GM12878 (cell line): ENCODE measurements around the gene FILIP1L. TPM values are rescaled to one million over a fixed set of nuclear protein-coding genes. Genes with fewer than 3 reads are reported as not detected.

Experiments
- ATAC-seq: fragments of 200-7000 bp; cut with Tn5 transposase; 3 replicates; pipeline ENCODE4 v1.9.1; 2020; ENCODE audit warnings: mild to moderate bottlenecking, moderate library complexity
- BruUV-seq: library from RNA; stranded (reverse); fragments of 400-500 nt; replicated peaks from 2 replicates; lab custom pipeline; 2021; lab: Mats Ljungman, UMichigan
- CTCF ChIA-PET: fragments of 300-600 bp; sonication (Branson Sonifier 250); formaldehyde crosslinking; extraction: SDS; loops from one replicate; lab custom pipeline; 2021; ENCODE audit warnings: inconsistent platforms; lab: Yijun Ruan, JAX
- POLR2A ChIA-PET: fragments of 350-600 bp; formaldehyde crosslinking; extraction: SDS; loops from one replicate; lab custom pipeline; 2021; ENCODE audit warnings: inconsistent platforms; lab: Charles Lee
- RAD21 ChIA-PET: fragments of 300-600 bp; sonication (Branson Sonifier 250); formaldehyde crosslinking; loops from one replicate; lab custom pipeline; 2023; ENCODE audit warnings: antibody characterized with exemption; ENCODE audit not compliant: unreplicated experiment; lab: Charles Lee
- SMC1A ChIA-PET: fragments of 300-600 bp; sonication (Branson Sonifier 250); formaldehyde crosslinking; loops from one replicate; lab custom pipeline; 2023; ENCODE audit not compliant: unreplicated experiment, uncharacterized antibody; lab: Charles Lee
- DNase-seq: peaks from one replicate; pipeline ENCODE4 v3.0.0-alpha.2; 2011; ENCODE audit warnings: low read depth, low spot score
- FAIRE-seq: peaks from 3 replicates; lab custom pipeline; 2011; peaks lifted over from hg19 to GRCh38; lab: Jason Lieb, UNC
- H2AFZ ChIP-seq: 2 replicates; pipeline ENCODE4 v1.6.0; 2011; ENCODE audit warnings: low read depth, low read length, control low read depth; ENCODE audit not compliant: control insufficient read depth
- H3K27ac ChIP-seq: 2 replicates; pipeline ENCODE4 v1.5.1; 2011; ENCODE audit warnings: control low read depth; ENCODE audit not compliant: control insufficient read depth, insufficient read depth
- H3K27me3 ChIP-seq, 2 experiments: replicated peaks in 1 of 2; 2 replicates each; pipeline versions ENCODE4 v1.6.0 to v1.6.1; 2011; ENCODE audit warnings: low read length in 1 of 2; ENCODE audit not compliant: control insufficient read depth in 2 of 2, insufficient read depth in 2 of 2
- H3K36me3 ChIP-seq, 2 experiments: 2 replicates each; pipeline ENCODE4 v1.5.1; 2011; ENCODE audit warnings: low read length in 1 of 2; ENCODE audit not compliant: control insufficient read depth in 2 of 2, insufficient read depth in 2 of 2
- H3K4me1 ChIP-seq: 2 replicates; pipeline ENCODE4 v1.6.1; 2011; ENCODE audit warnings: mild to moderate bottlenecking, low read length, moderate library complexity, mixed read lengths; ENCODE audit not compliant: control insufficient read depth, insufficient read depth
- H3K4me2 ChIP-seq: 2 replicates; pipeline ENCODE4 v1.6.0; 2011; ENCODE audit warnings: control low read depth; ENCODE audit not compliant: control insufficient read depth, insufficient read depth
- H3K4me3 ChIP-seq: fragments of 200-600 bp; sonication (generic); 2 replicates; pipeline ENCODE4 v1.5.1; 2016
- H3K79me2 ChIP-seq: 2 replicates; pipeline ENCODE4 v1.6.0; 2011; ENCODE audit warnings: low read length; ENCODE audit not compliant: control insufficient read depth, insufficient read depth
- H3K9ac ChIP-seq: 2 replicates; pipeline ENCODE4 v1.8.0; 2011; ENCODE audit warnings: low read length, control low read depth, mixed read lengths; ENCODE audit not compliant: control insufficient read depth, insufficient read depth
- H3K9me3 ChIP-seq: replicated peaks from 3 replicates; pipeline ENCODE4 v1.5.1; 2011; ENCODE audit warnings: mild to moderate bottlenecking, low read length; ENCODE audit not compliant: control insufficient read depth, insufficient read depth
- H4K20me1 ChIP-seq: 2 replicates; pipeline ENCODE4 v1.6.0; 2011; ENCODE audit not compliant: control insufficient read depth, insufficient read depth
- ASH2L ChIP-seq: fragments of 300-600, 200-600 bp; sonication (generic); IDR thresholded peaks from 2 replicates; pipeline ENCODE4 v1.6.1; 2017; ENCODE audit warnings: low read depth, mild to moderate bottlenecking, borderline replicate concordance
- ATF2 ChIP-seq: IDR thresholded peaks from 2 replicates; pipeline ENCODE4 v1.6.1; 2012; ENCODE audit warnings: low read length, inconsistent platforms
- BHLHE40 ChIP-seq, 2 experiments: fragments of 450-650 bp in 1 of 2; IDR thresholded peaks; 2 replicates each; pipeline ENCODE4 v1.6.1; 2011 to 2017; ENCODE audit warnings: low read depth in 2 of 2, borderline replicate concordance in 1 of 2, improper control_type of control experiment in 1 of 2, low read length in 1 of 2, mild to moderate bottlenecking in 1 of 2
- BRCA1 ChIP-seq: IDR thresholded peaks from 2 replicates; pipeline ENCODE4 v1.6.1; 2011; ENCODE audit warnings: low read depth, low read length, improper control_type of control experiment
- GATAD2B ChIP-seq: fragments of 450-650 bp; conservative IDR thresholded peaks from 2 replicates; pipeline ENCODE4 v1.6.1; 2017; ENCODE audit warnings: low read depth, mild to moderate bottlenecking, moderate library complexity
- IKZF2 ChIP-seq, 2 experiments: fragments of 450-650 bp; IDR thresholded peaks; 2 replicates each; pipeline ENCODE4 v1.6.1; 2017; ENCODE audit warnings: mild to moderate bottlenecking in 2 of 2, moderate library complexity in 2 of 2
- MEF2A ChIP-seq: IDR thresholded peaks from 2 replicates; pipeline ENCODE4 v1.6.1; 2011; ENCODE audit warnings: low read depth, mild to moderate bottlenecking, low read length, moderate library complexity; ENCODE audit not compliant: insufficient read depth
- PAX5 ChIP-seq: IDR thresholded peaks from 2 replicates; pipeline ENCODE4 v1.6.1; 2011; ENCODE audit warnings: low read depth, low read length, borderline replicate concordance
- PML ChIP-seq: IDR thresholded peaks from 2 replicates; pipeline ENCODE4 v1.6.1; 2012; ENCODE audit warnings: low read length, inconsistent platforms
- POLR2AphosphoS2 ChIP-seq: IDR thresholded peaks from 2 replicates; pipeline ENCODE4 v1.6.1; 2011; ENCODE audit warnings: low read depth, mild to moderate bottlenecking, low read length, improper control_type of control experiment, moderate library complexity
- RBBP5 ChIP-seq: fragments of 200-600 bp; sonication (generic); conservative IDR thresholded peaks from 2 replicates; pipeline ENCODE4 v1.6.1; 2016
- REST ChIP-seq: IDR thresholded peaks from 2 replicates; pipeline ENCODE4 v1.6.1; 2012; ENCODE audit warnings: mild to moderate bottlenecking, low read depth, low read length
- TAF1 ChIP-seq: IDR thresholded peaks from 2 replicates; pipeline ENCODE4 v1.6.1; 2011; ENCODE audit warnings: mild to moderate bottlenecking, low read depth, low read length, borderline replicate concordance
- TCF3 ChIP-seq: IDR thresholded peaks from 2 replicates; pipeline ENCODE4 v1.6.1; 2012; ENCODE audit warnings: low read depth, mild to moderate bottlenecking, low read length, borderline replicate concordance; ENCODE audit not compliant: insufficient read depth
- ZNF622 ChIP-seq: fragments of 450-650 bp; IDR thresholded peaks from 2 replicates; pipeline ENCODE4 v1.6.1; 2017; ENCODE audit warnings: mild to moderate bottlenecking, inconsistent platforms
- ZSCAN29 ChIP-seq: fragments of 450-650 bp; IDR thresholded peaks from 2 replicates; pipeline ENCODE4 v1.6.1; 2017; ENCODE audit warnings: mild to moderate bottlenecking, moderate library complexity
- WGBS: methylation state at CpG from one replicate; pipeline ENCODE4 v1.1.6; 2016; ENCODE audit warnings: low lambda C conversion rate; ENCODE audit not compliant: insufficient replicate concordance, insufficient coverage; ENCODE audit errors: missing lambda C conversion rate; 5-methylcytosine and 5-hydroxymethylcytosine counted together
- in situ Hi-C: fragments of 300-500 bp; cut with MboI; formaldehyde crosslinking; loops from 9 replicates; pipeline ENCODE4 v1.14.3; 2018; ENCODE audit warnings: mixed read lengths
- intact Hi-C: fragments of 100-400 bp; cut with micrococcal nuclease; formaldehyde crosslinking; loops from one replicate; pipeline ENCODE4 v1.14.2; 2022; ENCODE audit not compliant: unreplicated experiment
- polyA plus RNA-seq, 11 experiments: library from polyadenylated mRNA; depleted of rRNA in 4 of 11; unstranded in 6 of 11; stranded (reverse) in 5 of 11; fragments of >200 nt; fragmentation: Nextera tagmentation in 4 of 11; fragmentation: Illumina TruSeq in 1 of 11; extraction: Ambion mirVana in 4 of 11; extraction: Trizol in 1 of 11; gene quantifications; 1 replicate in 1 of 11; 2 replicates in 10 of 11; pipeline versions ENCODE4 v1.2.1 to v1.2.3, GENCODE V29; 2011 to 2016; ENCODE audit warnings: inconsistent platforms in 2 of 11, missing spikeins in 2 of 11, low read depth in 1 of 11
- total RNA-seq, 4 experiments: library from RNA; depleted of rRNA in 3 of 4; stranded (reverse); fragments of >200 nt in 3 of 4; fragmentation: Illumina TruSeq in 1 of 4; extraction: Trizol in 1 of 4; gene quantifications; 2 replicates each; pipeline versions ENCODE4 v1.2.1 to v1.2.3, GENCODE V29; 2013 to 2021
- TF ChIP-seq, protein P1 (sequence below): fragments of 450-650 bp; IDR thresholded peaks from 2 replicates; pipeline ENCODE4 v1.6.1; 2017; ENCODE audit warnings: antibody characterized with exemption, mild to moderate bottlenecking, moderate library complexity

The FILIP1L gene
- total and polyA plus RNA-seq, 10 of the 15 experiments (the other 5 are each of a cell fraction or from before 2014, with no cell fraction given) = 0.24 to 6.1 (median 3.5) TPM

- FAIRE-seq = no peak
- Histone ChIP-seq H3K4me1 (peaks cover 25% of the 10 kb centered on the region), H3K27ac (no peak overlapping the region), H3K4me3 (no peak overlapping the region), H3K4me2 (no peak overlapping the region), H3K36me3 (no peaks in the 10 kb centered on the region), H3K79me2 (peaks cover 5% of the 10 kb centered on the region), H3K27me3 (no peaks in the 10 kb centered on the region), H4K20me1 (no peaks in the 10 kb centered on the region), H2AFZ (no peak overlapping the region), H3K9ac (no peak overlapping the region), H3K9me3 (no peaks in the 10 kb centered on the region; the same call in 2 of the 3 replicates)
- DNase-seq = no peak
- no TSS peak for BruUV-seq
- ChIA-PET CTCF (interaction anchor here (0.9 kb wide), 1 partner anchor 18 kb away, joined by 4 read pairs; no protein-coding TSS in a partner anchor), SMC1A (interaction anchor here (0.8 to 1.5 kb wide), 6 partner anchors 11 to 86 kb away, joined by 3 to 5 read pairs (median 3); no protein-coding TSS in a partner anchor), POLR2A (interaction anchor here (0.8 kb wide), 1 partner anchor 75 kb away, joined by 3 read pairs; no protein-coding TSS in a partner anchor), RAD21 (no interaction called here)
- intact Hi-C loops = no loop called here
- no peak for ATAC-seq
- WGBS = 97% methylated on average over 2 of the region's 2 CpGs
- in situ Hi-C loops = no loop called here
- TF ChIP-seq, protein P1, sequence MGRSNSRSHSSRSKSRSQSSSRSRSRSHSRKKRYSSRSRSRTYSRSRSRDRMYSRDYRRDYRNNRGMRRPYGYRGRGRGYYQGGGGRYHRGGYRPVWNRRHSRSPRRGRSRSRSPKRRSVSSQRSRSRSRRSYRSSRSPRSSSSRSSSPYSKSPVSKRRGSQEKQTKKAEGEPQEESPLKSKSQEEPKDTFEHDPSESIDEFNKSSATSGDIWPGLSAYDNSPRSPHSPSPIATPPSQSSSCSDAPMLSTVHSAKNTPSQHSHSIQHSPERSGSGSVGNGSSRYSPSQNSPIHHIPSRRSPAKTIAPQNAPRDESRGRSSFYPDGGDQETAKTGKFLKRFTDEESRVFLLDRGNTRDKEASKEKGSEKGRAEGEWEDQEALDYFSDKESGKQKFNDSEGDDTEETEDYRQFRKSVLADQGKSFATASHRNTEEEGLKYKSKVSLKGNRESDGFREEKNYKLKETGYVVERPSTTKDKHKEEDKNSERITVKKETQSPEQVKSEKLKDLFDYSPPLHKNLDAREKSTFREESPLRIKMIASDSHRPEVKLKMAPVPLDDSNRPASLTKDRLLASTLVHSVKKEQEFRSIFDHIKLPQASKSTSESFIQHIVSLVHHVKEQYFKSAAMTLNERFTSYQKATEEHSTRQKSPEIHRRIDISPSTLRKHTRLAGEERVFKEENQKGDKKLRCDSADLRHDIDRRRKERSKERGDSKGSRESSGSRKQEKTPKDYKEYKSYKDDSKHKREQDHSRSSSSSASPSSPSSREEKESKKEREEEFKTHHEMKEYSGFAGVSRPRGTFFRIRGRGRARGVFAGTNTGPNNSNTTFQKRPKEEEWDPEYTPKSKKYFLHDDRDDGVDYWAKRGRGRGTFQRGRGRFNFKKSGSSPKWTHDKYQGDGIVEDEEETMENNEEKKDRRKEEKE = no peak
- TF ChIP-seq ASH2L = no peak
- TF ChIP-seq PAX5 = no peak
- TF ChIP-seq TCF3 = no peak
- TF ChIP-seq POLR2AphosphoS2 = no peak
- no peak for TF ChIP-seq RBBP5
- no peak for TF ChIP-seq REST
- no peak for TF ChIP-seq ZNF622
- TF ChIP-seq BRCA1 = no peak
- no peak for TF ChIP-seq GATAD2B
- TF ChIP-seq PML = no peak
- no peak for TF ChIP-seq BHLHE40 (IDR thresholded peaks at IDR 0.05; ENCODE audit: borderline replicate concordance in 1 of 2, low read depth in 2 of 2, low read length in 1 of 2)
- no peak for TF ChIP-seq ATF2
- no peak for TF ChIP-seq IKZF2 (IDR thresholded peaks at IDR 0.05)
- TF ChIP-seq TAF1 = no peak
- TF ChIP-seq MEF2A = no peak
- TF ChIP-seq ZSCAN29 = no peak
These were observed 250.0 kb downstream of the FILIP1L start for GRCh38 chr3:99864289-99864688.
